ENCODE data around the gene KDM2A. TPM values are rescaled to one million over a fixed set of nuclear protein-coding genes. Genes with fewer than 3 reads are reported as not detected.

The KDM2A gene
- 70.5 TPM for total RNA-seq

DNA sequence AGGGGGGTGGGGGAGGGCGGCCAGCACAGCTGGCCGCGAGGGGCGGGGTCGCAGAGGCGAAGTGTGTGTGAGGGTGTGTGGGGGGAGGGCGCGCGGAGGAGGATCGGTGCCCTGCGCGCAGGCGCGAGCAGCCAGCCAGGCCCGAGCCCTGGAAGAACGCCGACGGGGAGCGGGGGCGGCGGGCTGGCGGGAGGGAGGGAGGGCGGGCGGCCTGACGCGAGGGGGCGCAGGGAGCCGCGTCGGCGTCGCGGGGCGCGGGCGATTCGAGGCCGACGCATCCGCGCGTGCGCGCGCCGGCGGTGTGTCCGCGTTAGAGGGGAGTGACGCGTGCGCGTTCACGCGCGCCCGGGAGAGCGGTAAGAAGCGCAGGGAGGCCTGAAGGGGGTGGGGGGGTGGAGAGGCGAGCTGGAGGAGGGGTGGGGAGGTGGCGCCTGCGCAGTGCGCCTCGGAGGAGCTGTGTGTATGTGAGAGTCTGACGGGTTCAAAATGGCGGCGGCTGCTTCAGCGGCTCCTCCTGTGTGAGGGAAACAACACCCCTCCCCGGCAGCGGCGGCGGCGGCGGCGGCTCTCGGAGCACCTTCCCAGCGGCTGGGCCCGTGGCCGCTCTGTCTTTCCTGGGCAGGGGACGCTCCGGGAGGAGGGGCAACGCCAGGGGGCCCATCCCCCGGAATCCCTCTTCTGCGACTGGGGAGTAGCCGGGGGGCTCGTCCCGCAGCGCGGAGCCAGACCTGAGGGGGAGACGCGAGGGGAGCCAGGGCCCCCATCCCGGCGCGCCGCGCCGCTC lies at the start of gene KDM2A:
Gene KDM2A, plus strand, starts transcription at position 463 of the 784 bp plus-strand sequence. CDS start 2,054 bp downstream, outside the sequence.

DNA sequence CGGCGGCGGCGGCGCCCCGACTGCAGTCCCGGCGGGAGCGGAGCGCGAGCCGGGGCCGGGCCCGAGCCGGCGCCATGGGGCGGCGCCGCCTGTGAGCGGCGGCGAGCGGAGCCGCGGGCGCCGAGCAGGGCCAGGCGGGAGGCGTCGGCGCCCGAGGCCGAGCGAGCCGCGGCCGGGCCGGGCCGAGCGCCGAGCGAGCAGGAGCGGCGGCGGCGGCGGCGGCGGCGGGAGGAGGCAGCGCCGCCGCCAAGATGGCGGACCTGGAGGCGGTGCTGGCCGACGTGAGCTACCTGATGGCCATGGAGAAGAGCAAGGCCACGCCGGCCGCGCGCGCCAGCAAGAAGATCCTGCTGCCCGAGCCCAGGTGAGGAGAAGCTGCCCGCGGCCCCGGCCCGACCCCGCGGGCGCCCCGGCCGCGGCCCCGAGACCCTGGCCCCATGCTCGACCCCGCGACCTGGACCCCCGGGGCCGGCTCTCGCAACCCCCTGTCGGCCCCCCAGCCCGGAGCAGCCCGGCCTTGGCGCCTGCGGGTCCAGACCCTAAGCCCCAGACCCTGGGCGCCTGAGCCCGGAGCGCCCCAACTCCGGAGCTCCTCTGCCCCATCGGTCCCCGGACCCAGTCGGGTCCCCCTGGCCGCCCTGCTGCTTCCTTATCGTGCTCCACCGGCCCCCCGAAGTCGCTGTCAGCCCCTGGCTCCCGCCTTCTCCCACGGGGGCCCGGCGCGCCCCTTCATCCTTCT lies 147.6 kb downstream of the KDM2A start, which contains the start of gene GRK2:
Gene GRK2, plus strand, starts transcription at position 25 of the 739 bp plus-strand sequence. Its CDS starts 227 bp downstream, at position 252.

DNA sequence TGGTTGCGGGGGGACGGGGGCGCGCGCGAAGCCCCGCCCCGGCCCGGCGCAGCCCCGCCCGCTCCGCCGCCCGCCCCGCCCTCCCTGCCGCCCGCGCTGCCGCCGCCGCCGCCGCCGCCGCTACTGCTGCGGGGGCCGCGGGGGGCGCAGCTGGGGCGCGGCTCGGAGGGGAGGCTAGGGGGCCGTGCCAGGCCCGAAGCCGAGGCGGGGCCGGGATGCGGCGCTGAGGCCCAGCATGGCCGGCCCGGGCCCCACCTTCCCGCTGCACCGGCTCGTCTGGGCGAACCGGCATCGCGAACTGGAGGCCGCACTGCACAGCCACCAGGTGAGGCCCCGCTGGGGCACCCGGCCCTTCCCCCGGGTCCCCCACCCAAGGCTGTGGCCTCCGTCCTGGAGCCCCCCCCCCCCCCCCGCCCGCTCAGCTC lies 170.2 kb downstream of the KDM2A start, which contains the start of gene ANKRD13D:
Gene ANKRD13D, plus strand, starts transcription at position 78 of the 425 bp plus-strand sequence. Its CDS starts 158 bp downstream, at position 236.

DNA sequence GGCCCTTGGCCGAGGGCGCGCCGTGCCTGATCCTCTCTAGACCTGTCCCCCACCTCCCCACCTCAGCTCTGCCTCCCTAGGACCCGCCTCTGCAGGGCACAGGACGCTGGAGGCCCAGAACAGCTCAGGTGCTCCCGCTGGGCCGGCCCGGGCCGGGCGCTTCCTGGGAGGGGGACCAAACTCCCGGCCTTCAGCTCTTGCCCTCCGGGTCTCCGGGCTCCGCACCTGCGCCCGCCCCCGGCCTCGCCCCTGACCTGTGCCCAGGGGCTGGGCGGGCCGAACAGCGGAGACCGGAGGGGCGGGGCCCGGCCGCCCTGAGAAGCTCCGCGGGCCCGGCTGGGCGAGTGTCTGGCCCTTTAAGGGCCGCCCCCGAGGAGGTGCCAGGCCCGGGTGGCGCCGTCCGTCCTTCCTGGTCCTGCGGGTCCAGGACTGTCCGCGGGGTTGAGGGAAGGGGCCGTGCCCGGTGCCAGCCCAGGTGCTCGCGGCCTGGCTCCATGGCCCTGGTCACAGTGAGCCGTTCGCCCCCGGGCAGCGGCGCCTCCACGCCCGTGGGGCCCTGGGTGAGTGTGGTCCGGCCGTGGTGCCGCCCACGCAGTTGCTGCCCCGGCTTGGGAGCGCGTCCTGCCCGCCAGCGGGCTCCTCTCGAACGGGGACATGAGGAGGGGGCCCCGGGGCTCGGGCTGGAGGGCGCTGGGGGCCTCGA lies 184.2 kb downstream of the KDM2A start, which contains the start of gene SSH3:
Gene SSH3, plus strand, starts transcription at position 399 of the 703 bp plus-strand sequence. Its CDS starts 96 bp downstream, at position 495.

Other genes starting within 250 kb of the KDM2A start
- gene PC, start 160.9 kb upstream of the KDM2A start, total RNA-seq: 33.6 TPM
- gene C11orf86, start 144.0 kb upstream of the KDM2A start, total RNA-seq: not detected
- gene SYT12, start 96.1 kb upstream of the KDM2A start, total RNA-seq: 0.18 TPM
- gene RHOD, start 62.4 kb upstream of the KDM2A start, total RNA-seq: 13.7 TPM
- gene GRK2, start 147.2 kb downstream of the KDM2A start, total RNA-seq: 39.3 TPM
- gene ANKRD13D, start 170.0 kb downstream of the KDM2A start, total RNA-seq: 52.0 TPM
- 22.5 TPM for gene SSH3, start 184.3 kb downstream of the KDM2A start, total RNA-seq
- gene POLD4, start 234.3 kb downstream of the KDM2A start, total RNA-seq: 15.9 TPM